GM18873 (cell line): ENCODE measurements around the gene NAP1L4.
A peak's percentile ranks its signal among the peaks of the same experiment; 100 is the strongest.
"Not testable (repeated sequence)": the region's sequence is repeated elsewhere in the genome, so short reads cannot be mapped to it uniquely, and the experiment has no call there.

Experiments
- ATAC-seq: cut with Tn5 transposase; IDR thresholded peaks from one replicate; pipeline ENCODE4 v1.9.1; 2021; ENCODE audit warnings: mild to moderate bottlenecking, moderate library complexity, moderate number of reproducible peaks; ENCODE audit not compliant: unreplicated experiment, low FRiP score

Gene NAP1L4

GRCh38 chr11:2913776-2914175, 78.4 kb downstream of the NAP1L4 start:
- ATAC-seq, result no peak

- ATAC-seq, result no peak
Measured at GRCh38 chr11:2913019-2913431, 79.1 kb downstream of the NAP1L4 start.

GRCh38 chr11:2912498-2912897, 79.6 kb downstream of the NAP1L4 start:
- no peak for ATAC-seq

GRCh38 chr11:2911785-2912391, 80.2 kb downstream of the NAP1L4 start:
- no peak for ATAC-seq

- no peak for ATAC-seq
Measured at GRCh38 chr11:2911088-2911784, 80.9 kb downstream of the NAP1L4 start.

GRCh38 chr11:2910401-2910955, 81.7 kb downstream of the NAP1L4 start:
- ATAC-seq, result no peak

- no peak for ATAC-seq
Measured at GRCh38 chr11:2909133-2909902, 82.8 kb downstream of the NAP1L4 start.

GRCh38 chr11:2908130-2908529, 84.0 kb downstream of the NAP1L4 start:
- no peak for ATAC-seq

GRCh38 chr11:2905299-2905698, 86.8 kb downstream of the NAP1L4 start:
- ATAC-seq, result not testable (repeated sequence)

- no peak for ATAC-seq
Measured at GRCh38 chr11:2904153-2905052, 87.7 kb downstream of the NAP1L4 start.

GRCh38 chr11:2903672-2904011, 88.5 kb downstream of the NAP1L4 start:
- no peak for ATAC-seq

GRCh38 chr11:2902784-2903671, 89.1 kb downstream of the NAP1L4 start:
- no peak for ATAC-seq

- ATAC-seq, result peak; percentile 92
Measured at GRCh38 chr11:2901854-2902783, 90.0 kb downstream of the NAP1L4 start.

GRCh38 chr11:2901196-2901796, 90.8 kb downstream of the NAP1L4 start:
- no peak for ATAC-seq

GRCh38 chr11:2899080-2899783, 92.9 kb downstream of the NAP1L4 start:
- ATAC-seq, result no peak

GRCh38 chr11:2898366-2899079, 93.6 kb downstream of the NAP1L4 start:
- no peak for ATAC-seq

GRCh38 chr11:2897048-2897447, 95.1 kb downstream of the NAP1L4 start:
- no peak for ATAC-seq
